GM06990 (cell line): ENCODE data around the gene NKX6-2.

Experiments used
- DNase-seq: peaks from one replicate; pipeline ENCODE4 v3.0.0-alpha.2; 2011; ENCODE audit not compliant: insufficient read length; ENCODE audit errors: extremely low read depth
- H3K27me3 ChIP-seq: replicated peaks from 2 replicates; pipeline ENCODE4 v1.6.0; 2011; ENCODE audit warnings: low read length; ENCODE audit not compliant: control insufficient read depth, insufficient read depth
- H3K36me3 ChIP-seq: 2 replicates; pipeline ENCODE4 v1.5.1; 2011; ENCODE audit warnings: low read length; ENCODE audit not compliant: control insufficient read depth, insufficient read depth
- H3K4me3 ChIP-seq: replicated peaks from 2 replicates; pipeline ENCODE4 v1.5.1; 2011; ENCODE audit warnings: low read depth, mild to moderate bottlenecking, control low read depth, low read length
- TF ChIP-seq, protein P1 (sequence below): IDR thresholded peaks from 2 replicates; pipeline ENCODE4 v1.5.1; 2011; ENCODE audit warnings: low read length, control low read depth, mild to moderate bottlenecking, inconsistent platforms; ENCODE audit not compliant: insufficient read depth, poor library complexity, severe bottlenecking

NKX6-2 gene

GRCh38 chr10:132785723-132786475, at the start of gene NKX6-2:
Gene NKX6-2 (minus strand): TSS chr10:132786147. CDS start chr10:132785948, 199 bp downstream.
- TF ChIP-seq, protein P1, sequence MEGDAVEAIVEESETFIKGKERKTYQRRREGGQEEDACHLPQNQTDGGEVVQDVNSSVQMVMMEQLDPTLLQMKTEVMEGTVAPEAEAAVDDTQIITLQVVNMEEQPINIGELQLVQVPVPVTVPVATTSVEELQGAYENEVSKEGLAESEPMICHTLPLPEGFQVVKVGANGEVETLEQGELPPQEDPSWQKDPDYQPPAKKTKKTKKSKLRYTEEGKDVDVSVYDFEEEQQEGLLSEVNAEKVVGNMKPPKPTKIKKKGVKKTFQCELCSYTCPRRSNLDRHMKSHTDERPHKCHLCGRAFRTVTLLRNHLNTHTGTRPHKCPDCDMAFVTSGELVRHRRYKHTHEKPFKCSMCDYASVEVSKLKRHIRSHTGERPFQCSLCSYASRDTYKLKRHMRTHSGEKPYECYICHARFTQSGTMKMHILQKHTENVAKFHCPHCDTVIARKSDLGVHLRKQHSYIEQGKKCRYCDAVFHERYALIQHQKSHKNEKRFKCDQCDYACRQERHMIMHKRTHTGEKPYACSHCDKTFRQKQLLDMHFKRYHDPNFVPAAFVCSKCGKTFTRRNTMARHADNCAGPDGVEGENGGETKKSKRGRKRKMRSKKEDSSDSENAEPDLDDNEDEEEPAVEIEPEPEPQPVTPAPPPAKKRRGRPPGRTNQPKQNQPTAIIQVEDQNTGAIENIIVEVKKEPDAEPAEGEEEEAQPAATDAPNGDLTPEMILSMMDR: no peak
- H3K4me3 ChIP-seq: no peak within 1 kb of the TSS
- peaks cover 2% of the 10 kb centered on the region; the same call in 1 of the 2 replicates for H3K36me3 ChIP-seq
- no peaks in the 10 kb centered on the region; the same call in 1 of the 2 replicates for H3K27me3 ChIP-seq
- DNase-seq: no peak

- TF ChIP-seq, protein P1: no peak
- H3K27me3 ChIP-seq: no peaks in the 10 kb centered on the region
- H3K36me3 ChIP-seq: no peaks in the 10 kb centered on the region
- no peak for DNase-seq
- H3K4me3 ChIP-seq: no peak overlapping the region
These were observed 49.2 kb upstream of the NKX6-2 start for GRCh38 chr10:132834891-132835847.

DNA sequence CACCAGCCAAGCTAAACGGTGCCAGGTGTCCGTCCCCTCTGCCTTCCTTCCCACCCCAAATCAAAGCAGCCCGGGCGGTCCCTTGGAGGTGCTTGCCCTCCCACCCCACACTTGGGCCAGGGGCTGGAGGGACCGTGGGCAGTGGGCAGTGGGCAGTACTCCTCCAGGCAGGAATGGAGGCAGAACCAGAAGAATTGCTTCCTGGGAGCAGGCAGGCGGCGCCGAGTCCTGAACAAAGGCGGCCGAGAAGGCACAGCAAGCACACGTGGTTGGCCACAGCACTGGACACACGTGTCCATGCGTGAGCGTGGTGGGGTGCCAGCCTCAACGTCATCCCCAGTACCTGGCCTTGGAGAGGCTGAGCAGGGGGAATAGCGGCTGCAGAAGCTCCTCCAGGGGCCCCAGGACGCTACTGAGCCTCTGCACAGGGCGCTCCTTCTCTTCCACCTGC, 48.4 kb upstream of the NKX6-2 start:
- no peaks in the 10 kb centered on the region for H3K27me3 ChIP-seq

DNA sequence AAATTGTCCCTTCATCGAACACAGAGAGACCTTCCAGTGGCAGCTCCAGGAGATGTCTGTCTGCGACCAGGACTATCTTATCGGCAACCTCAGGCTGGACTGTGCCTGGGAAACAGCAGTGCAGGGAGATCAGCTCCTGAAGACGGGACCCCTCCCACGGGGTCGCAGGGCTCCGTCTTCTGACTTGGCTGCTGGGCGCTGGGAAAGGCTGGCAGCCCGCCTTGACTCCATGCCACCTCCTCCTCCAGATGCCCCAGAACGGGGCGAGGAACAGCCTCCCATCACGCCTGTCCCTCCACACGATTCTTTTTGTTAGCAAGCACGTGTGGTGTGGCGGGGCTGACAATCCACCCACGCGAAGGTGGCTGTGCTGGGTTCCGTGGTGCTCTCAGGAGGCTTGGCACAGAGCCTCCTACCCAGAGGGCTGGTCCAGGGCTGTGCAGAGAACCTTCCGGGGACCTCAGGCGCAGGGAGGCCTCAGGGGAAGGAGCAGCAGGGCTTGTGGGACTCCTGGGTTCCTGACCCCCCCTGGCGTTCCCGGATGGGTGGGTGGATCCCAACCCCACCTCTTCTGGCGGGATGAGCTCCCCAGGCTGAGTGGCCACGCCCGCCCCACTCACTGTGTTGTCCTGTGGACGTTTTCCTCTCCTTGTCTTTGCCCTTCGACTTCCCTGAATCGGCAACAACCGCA, 47.6 kb upstream of the NKX6-2 start:
- H3K27me3 ChIP-seq: no peaks in the 10 kb centered on the region
- H3K4me3 ChIP-seq: no peak overlapping the region
- TF ChIP-seq, protein P1: no peak
- no peaks in the 10 kb centered on the region for H3K36me3 ChIP-seq
- no peak for DNase-seq

More for the DNA sequence above, 48.4 kb upstream of the NKX6-2 start:
- TF ChIP-seq, protein P1: no peak
- Histone ChIP-seq H3K36me3 (no peaks in the 10 kb centered on the region), H3K4me3 (no peak overlapping the region)
- no peak for DNase-seq

- Histone ChIP-seq H3K27me3 (no peaks in the 10 kb centered on the region), H3K4me3 (no peak overlapping the region), H3K36me3 (no peaks in the 10 kb centered on the region)
- DNase-seq: no peak
- TF ChIP-seq, protein P1: no peak
These were observed 46.4 kb upstream of the NKX6-2 start for GRCh38 chr10:132832186-132832969.
